Measurements from ENCODE around the gene ARPC5L. TPM values are rescaled to one million over a fixed set of nuclear protein-coding genes. Genes with fewer than 3 reads are reported as not detected.

The ARPC5L gene
- total and polyA plus RNA-seq, 9 of the 15 experiments (the other 6 are each of a cell fraction or from before 2014, with no cell fraction given), result 25.4 to 113 (median 63.8) TPM

DNA sequence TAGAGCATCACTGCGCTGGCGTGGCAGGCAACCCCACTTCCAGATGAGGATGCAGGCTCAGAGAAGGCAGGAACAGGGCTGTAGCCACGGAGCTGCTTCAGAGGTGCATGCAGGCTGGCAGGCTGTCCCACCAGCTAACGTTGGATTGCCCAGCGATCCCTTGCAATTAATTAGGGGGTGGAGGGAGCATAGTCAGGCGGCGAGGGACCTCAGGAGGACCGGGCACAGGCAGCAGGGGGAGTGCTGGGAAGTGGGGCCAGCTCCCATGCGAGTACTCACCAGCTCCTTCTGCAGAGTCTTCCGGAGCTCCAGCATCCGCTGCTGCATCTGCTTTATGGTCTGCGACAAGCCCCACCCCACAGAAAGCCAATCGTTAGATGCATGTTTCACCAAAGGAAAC, 20.3 kb downstream of the ARPC5L start:
- no peak overlapping the region for H3K9ac ChIP-seq (ENCODE audit: insufficient read depth in 1 of 2, low read depth in 2 of 2, low read length in 2 of 2)
- FAIRE-seq (no peak), ATAC-seq (no peak), DNase-seq (ENCODE audit: extremely low read depth in 1 of 4, low spot score in 3 of 4) (no peak)
- H3K4me3 ChIP-seq, result no peak overlapping the region
- no peak overlapping the region for H3K4me2 ChIP-seq (ENCODE audit: insufficient read depth, low read length)
- H3K27me3 ChIP-seq (ENCODE audit: control insufficient read depth in 2 of 2, insufficient read depth in 2 of 2, low read length in 2 of 2), result no peaks in the 10 kb centered on the region
- no peaks in the 10 kb centered on the region for H3K9me1 ChIP-seq (ENCODE audit: control insufficient read depth, insufficient read depth, low read length)
- no peaks in the 10 kb centered on the region; a peak in 1 of 5 replicates for H3K4me1 ChIP-seq (replicated peaks in 1 of 2; ENCODE audit: control insufficient read depth in 2 of 2, insufficient read depth in 2 of 2, low read length in 2 of 2)
- peaks cover 73% of the 10 kb centered on the region for H3K36me3 ChIP-seq (ENCODE audit: control insufficient read depth, insufficient read depth, low read length)
- H3K27ac ChIP-seq (ENCODE audit: extremely low read depth, low read depth, low read length), result no peak overlapping the region
- ChIA-PET POLR2A (interaction anchor here (1.2 to 1.7 kb wide), 2 partner anchors 10 to 24 kb away, joined by 3 to 4 read pairs; no protein-coding TSS in a partner anchor), CTCF (ENCODE audit: low intra/inter-chr PET ratio) (no interaction called here)
- no peak overlapping the region for H2AFZ ChIP-seq (ENCODE audit: low read depth, low read length)
- intact Hi-C loops (cut with micrococcal nuclease) (no loop called here), in situ Hi-C loops (cut with MboI) (loop anchor here (10.0 kb wide), 1 partner anchor 1023 kb away; no protein-coding TSS in a partner anchor)
- no peaks in the 10 kb centered on the region for H3K9me3 ChIP-seq (replicated peaks; ENCODE audit: control insufficient read depth, insufficient read depth, low read depth, low read length)
- BruUV-seq (replicated peaks), result no TSS peak
- TF ChIP-seq ZNF324 (CRISPR knock-in tag; IDR thresholded peaks at IDR 0.05) (no peak), HIVEP1 (CRISPR knock-in tag; IDR thresholded peaks at IDR 0.05) (no peak), NR3C1 (CRISPR knock-in tag; IDR thresholded peaks at IDR 0.05) (no peak), ZNF695 (CRISPR knock-in tag; IDR thresholded peaks at IDR 0.05) (no peak), HNRNPLL (IDR thresholded peaks at IDR 0.05; ENCODE audit: low read depth, low read length, poor library complexity, severe bottlenecking) (no peak), POLR2G (IDR thresholded peaks at IDR 0.05; ENCODE audit: low read depth, low read length) (no peak), ZKSCAN1 (IDR thresholded peaks at IDR 0.05; ENCODE audit: low read depth, low read length) (no peak), ZNF121 (CRISPR knock-in tag; conservative IDR thresholded peaks at IDR 0.05) (no peak), PURB (CRISPR knock-in tag; IDR thresholded peaks at IDR 0.05; ENCODE audit: low read depth) (no peak), NONO (IDR thresholded peaks at IDR 0.05; ENCODE audit: low read depth in 2 of 2, low read length in 1 of 2) (no peak), CBX3 (IDR thresholded peaks at IDR 0.05; ENCODE audit: borderline replicate concordance in 1 of 2, low read length in 2 of 2) (no peak), SMARCA5 (IDR thresholded peaks at IDR 0.05) (no peak), RFX5 (IDR thresholded peaks at IDR 0.05; ENCODE audit: low read depth, low read length) (no peak)
- TF ChIP-seq, protein P1, sequence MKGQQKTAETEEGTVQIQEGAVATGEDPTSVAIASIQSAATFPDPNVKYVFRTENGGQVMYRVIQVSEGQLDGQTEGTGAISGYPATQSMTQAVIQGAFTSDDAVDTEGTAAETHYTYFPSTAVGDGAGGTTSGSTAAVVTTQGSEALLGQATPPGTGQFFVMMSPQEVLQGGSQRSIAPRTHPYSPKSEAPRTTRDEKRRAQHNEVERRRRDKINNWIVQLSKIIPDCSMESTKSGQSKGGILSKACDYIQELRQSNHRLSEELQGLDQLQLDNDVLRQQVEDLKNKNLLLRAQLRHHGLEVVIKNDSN (CRISPR knock-in tag; IDR thresholded peaks at IDR 0.05), result no peak
- 74% methylated on average over 13 of the region's 13 CpGs for WGBS (ENCODE audit: insufficient coverage, low coverage, missing lambda C conversion rate)
- H3K79me2 ChIP-seq (ENCODE audit: control insufficient read depth, insufficient read depth, low read length), result no peaks in the 10 kb centered on the region
- no peaks in the 10 kb centered on the region for H4K20me1 ChIP-seq (replicated peaks; ENCODE audit: control insufficient read depth, insufficient read depth, low read length)
